ENCODE results near the gene TP63.

TP63 gene

DNA sequence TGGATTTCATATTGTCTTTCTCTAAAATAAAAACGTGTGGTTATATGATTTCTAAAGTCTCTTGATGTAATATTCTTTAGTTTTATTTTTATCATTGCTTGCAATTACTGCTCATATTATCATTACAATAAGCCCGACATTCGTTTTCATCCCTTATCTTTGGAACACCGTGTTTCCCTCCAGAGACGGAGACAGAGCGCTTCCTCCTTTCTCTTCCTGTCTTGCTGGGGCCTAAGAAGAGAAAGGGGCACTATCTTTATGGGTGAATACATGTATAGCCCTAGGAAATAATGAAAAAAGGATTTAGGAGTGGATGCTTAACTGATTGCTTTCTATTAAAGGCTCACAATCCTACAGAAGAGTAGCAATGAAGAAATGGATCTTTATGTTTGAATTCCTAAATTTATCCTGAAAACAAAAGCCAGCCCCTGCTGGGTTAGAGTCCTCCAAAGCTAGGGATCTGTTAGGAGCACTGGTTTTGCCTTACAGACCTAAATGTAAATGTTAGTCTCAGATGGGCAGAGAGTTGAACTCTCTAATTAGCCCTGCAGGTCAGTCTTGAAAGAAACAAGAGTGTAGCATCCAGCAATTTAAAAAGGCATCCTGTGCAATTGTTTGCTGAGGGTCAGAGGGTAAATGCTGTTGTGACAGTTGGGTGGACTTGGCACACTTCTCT, 145.1 kb downstream of the TP63 start:
- DNase-seq, result no peak

DNA sequence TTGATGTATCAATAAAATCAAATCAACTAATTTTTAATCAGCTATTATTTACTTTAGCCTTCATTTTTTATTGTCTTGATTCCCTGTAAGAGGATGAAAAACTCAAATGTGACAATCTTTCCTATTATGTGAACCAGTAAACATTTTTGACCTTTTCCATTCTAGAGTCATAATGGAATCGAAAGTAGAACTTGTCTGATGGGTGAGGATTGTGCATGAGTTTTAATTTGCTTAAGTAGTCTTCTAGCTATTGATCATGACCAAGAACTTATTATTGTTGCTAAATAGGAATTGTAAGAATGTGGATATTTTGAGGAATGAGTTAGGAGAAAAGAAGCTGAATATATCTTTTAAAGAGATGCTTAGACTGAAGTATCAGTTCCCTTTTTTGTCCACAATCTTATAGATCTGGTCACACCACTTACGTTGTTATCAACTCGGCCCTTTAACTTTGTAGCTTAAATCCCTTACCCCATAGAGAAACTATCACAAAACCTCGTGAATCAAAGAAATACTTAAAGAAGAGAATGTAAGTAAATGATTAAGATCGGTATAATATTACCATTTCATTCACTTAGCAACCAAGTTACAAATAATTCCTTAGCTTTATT, 147.3 kb downstream of the TP63 start:
- no peak for DNase-seq

DNA sequence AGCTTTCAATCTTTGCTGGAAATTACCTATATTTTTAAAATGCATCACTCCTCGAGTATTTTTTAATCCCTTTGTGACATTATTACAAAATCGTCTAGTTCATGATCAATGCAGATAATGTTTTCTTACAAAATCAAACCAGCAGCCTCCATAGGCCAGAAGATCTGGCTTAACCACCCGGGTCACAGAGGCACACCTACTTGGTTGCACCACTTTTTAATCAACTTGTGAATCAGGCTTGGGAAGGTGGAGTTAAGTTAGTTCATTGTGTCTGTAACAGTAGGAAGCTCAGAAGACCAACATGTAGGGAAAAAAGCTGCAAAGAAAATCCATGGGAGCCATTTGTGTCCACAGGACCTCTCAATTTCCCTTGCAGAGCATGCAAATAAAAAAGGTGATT, 148.0 kb downstream of the TP63 start:
- DNase-seq, result no peak

DNA sequence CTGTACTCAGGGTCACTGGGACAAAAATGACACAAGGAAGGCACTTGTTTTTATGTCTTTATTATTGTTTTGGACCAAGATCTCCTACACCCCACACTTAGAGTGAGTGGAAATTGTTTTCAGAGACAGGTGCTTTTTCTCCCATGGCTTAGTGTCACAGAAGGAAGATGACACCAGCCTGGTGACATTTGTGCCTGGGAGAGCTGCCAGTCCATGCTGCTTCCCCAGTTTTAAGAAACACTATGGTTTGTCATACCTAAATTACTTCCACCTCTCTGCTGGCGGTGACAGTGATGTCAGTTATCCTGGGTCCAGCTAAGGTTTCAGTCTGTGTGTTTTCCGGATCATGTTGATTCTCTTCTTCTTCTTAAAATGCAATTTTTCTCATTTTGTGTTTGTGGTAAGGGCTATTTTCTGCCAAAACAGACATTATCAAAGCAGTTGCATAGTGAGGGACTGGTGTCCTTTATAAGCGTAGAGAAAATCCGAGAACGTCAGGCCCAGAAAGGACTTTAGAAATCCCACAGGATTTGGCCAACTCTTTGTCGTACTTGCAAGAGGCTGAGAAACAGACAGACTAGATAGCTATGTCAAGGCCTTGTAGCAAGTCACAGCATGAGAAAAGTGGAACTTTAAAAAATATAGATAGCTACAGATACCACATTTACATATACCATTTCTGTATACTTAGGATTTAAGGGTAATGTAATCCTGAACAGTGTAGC, 149.5 kb downstream of the TP63 start:
- no peak for DNase-seq

DNA sequence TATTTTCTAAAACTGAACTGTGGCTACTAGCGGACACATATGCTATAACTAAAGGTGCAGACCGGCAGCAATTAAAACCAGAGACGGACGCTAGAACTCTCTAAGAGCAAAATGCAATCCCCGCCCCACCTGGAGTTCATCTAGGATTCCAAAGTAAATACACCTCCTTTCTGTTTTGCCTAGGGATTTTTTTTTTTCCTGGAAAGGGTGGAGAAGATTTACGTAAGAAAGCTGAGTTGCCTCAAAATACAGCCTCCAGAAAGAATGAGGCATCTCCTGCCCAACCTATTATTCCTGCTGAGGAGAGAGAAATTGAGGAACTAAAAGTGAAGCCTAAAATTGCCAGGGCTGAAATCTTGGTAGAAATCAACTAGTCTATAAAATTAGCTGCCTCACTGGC, 150.2 kb downstream of the TP63 start:
- no peak for DNase-seq

GRCh38 chr3:189786479-189787064, 155.4 kb downstream of the TP63 start:
- DNase-seq, result no peak

DNA sequence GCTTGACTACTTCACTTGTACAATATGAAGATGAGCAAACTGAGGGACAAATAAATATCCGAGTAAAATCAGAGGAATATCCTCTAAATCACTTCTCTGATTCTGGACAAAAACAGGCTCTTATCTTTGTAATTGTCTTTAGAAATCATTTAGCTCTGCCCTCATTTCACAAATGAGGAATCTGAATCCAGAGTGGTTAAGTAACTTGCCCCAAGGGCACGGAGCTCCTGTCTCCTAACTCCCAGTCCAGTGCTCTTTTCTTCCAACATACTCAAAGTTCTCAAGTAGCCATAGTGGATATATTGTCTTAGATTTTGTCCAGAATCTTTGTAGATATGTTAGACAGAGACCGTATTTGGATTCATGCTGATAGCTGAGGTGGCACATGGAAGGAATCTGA, 156.0 kb downstream of the TP63 start:
- no peak for DNase-seq

- DNase-seq, result no peak
Measured at GRCh38 chr3:189787632-189788031, 156.4 kb downstream of the TP63 start.

- DNase-seq, result no peak
Measured at GRCh38 chr3:189789432-189789831, 158.2 kb downstream of the TP63 start.

DNA sequence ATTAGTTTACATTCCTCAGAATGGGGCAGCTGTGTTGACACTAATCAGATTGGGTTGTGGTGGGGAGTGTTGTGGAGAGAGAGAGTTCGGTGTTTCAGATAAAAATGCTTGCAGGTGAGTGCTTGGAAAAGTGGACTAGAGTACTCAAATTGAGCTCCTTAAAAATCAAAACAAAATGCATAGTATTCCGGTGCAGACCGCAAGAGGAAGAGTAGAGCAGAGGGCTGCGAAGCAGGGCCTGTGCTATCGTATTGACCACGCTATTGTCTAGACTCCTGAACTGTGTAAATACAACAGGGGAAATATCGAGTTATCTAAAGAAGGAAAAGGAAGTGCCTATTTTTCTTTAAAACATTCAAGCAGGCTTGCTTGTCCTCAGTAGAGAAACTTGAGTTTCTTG, 159.5 kb downstream of the TP63 start:
- no peak for DNase-seq

GRCh38 chr3:189792046-189792929, 161.1 kb downstream of the TP63 start:
- DNase-seq, result no peak

DNA sequence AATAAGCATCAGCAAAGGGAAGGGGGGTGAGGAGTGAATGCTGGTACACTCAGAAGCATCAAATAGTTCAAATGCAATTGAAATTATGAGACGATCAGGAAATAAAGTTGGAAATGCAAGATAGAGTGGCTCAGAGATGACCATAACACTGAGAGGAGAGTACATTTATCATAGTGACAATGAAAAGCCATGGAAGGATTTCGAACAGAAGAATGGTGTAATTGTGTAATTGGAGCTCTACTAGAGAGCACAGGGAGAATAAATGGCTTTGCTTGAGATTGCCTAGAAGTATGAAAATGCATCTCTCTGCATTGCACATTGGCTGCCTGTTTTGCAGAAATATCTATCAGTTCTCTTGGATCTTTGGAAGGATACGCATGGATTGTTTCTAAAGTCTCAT, 163.3 kb downstream of the TP63 start:
- DNase-seq, result no peak

- DNase-seq, result no peak
Measured at GRCh38 chr3:189797103-189797750, 166.0 kb downstream of the TP63 start.

DNA sequence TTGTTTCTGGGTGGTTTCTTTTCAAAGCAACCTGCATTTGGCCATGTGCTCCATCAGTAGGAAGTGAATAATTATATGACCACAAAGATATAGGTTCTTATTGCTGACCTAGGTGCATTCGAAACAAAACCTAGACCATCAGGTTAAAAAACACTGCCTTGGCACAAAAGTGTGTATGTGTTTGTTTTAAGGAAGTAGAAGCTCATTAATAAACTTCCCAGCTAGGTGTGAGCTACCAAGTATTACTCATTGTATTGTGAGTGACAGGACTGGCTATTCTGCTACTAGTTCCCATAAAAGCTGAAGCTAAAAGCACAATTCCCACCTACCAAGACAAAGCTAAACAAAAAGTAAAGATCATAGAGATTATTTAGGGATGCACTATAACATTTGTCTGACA, 168.2 kb downstream of the TP63 start:
- DNase-seq, result no peak

DNA sequence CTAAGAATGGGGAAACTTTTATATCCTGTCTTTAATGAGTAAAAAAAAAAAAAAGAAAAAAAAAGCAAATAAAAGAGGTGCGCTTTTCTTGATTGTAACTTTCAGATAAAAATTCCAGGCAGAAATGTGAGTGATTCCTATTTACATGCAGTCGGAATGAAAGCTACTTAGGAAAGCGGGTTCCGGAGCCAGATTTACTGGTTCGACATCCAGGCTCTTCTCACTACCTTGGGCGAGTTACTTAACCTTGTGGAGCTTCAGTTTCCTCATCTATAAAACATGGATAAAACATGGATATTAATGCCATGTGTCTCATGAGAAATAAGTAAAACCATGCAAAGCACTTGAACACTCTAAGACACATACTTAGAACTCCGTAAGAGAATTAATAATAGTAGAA, 169.2 kb downstream of the TP63 start:
- DNase-seq, result no peak

GRCh38 chr3:189803254-189803653, 172.1 kb downstream of the TP63 start:
- DNase-seq, result no peak

GRCh38 chr3:189805375-189806067, 174.3 kb downstream of the TP63 start:
- no peak for DNase-seq

GRCh38 chr3:189806171-189806951, 175.2 kb downstream of the TP63 start:
- DNase-seq, result no peak

DNA sequence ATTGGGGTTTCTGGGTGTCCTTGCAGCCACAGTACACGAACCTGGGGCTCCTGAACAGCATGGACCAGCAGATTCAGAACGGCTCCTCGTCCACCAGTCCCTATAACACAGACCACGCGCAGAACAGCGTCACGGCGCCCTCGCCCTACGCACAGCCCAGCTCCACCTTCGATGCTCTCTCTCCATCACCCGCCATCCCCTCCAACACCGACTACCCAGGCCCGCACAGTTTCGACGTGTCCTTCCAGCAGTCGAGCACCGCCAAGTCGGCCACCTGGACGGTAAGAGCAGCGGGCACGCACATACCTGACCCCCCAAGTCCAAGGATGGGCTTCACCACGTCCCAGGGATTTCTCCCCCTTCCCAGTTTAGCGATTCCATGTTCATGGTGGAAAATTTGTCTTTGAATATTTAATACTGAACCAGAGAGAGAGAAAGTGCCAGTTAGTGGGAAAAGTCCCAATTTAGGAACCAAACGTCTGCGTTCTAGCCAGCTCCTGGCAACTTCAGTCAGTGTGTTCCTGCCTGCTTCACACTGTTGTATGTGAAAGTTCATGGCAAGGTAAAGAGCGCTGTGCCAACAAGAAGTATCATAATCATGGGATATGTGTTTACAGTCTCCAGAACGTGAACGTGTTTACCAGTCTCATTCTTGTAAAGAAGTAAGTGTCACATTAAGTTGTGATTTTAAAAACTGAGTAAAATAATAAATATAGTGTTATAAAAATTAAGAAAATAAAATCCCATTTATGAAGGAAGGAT, 177.2 kb downstream of the TP63 start:
- DNase-seq, result no peak

All from amygdala (tissue), 56 donors.